Heart left ventricle (tissue), 13 donors: ENCODE measurements around the gene ACSS1.

Experiments
- CTCF ChIP-seq, 12 donors: fragments of 200-600 bp; sonication (generic) in 4 of 12; IDR thresholded peaks; one replicate each; pipeline versions ENCODE4 v1.5.0 to v1.8.0; 2018 to 2022; ENCODE audit warnings: antibody characterized with exemption in 12 of 12, mild to moderate bottlenecking in 5 of 12
- POLR2A ChIP-seq, 2 donors: fragments of 450-650 bp; IDR thresholded peaks; one replicate each; pipeline ENCODE4 v1.6.1; 2017; ENCODE audit warnings: antibody characterized with exemption in 2 of 2, mild to moderate bottlenecking in 2 of 2, moderate library complexity in 2 of 2
- donor health status: ischemic (EF 13 %, LVEDD 7.1; RV severe dilation, severe dysfunction).
- donor health status: DM: no; HTN: yes; CAD: no.
- donor health status: DM: no; HTN: no; CAD: no.
- donor health status: ischemic (EF 25% LVEDD 6.9; RV normal size, moderate dysfunction).
- donor health status: ischemic (EF 25% LVEDD 5.7; RV mildly dilated, moderate dysfunction).
- donor health status: ischemic (EF 35%, LVEDD 5.7; RV mildly dilated, moderate dysfunction).
- donor health status: nonischemic (EF 11% LVEDD 7.7; RV severe dilation, severe dysfunction).
- donor health status: DM: yes; HTN: yes; CAD: no.
- donor health status: PGD.
- donor health status: ischemic (EF 29% LVEDD 5.4; RV normal size, mild dysfunction).
- donor health status: nonischemic (EF 23%, LVEDD 6.1; RV moderate dilation, normal function).

GRCh38 chr20:25090492-25091429 lies 32.8 kb upstream of the ACSS1 start:
- TF ChIP-seq CTCF (IDR thresholded peaks at IDR 0.05), result no peak
- TF ChIP-seq POLR2A (IDR thresholded peaks at IDR 0.05), result no peak
